Neural cell (in vitro differentiated cells): ENCODE measurements around the gene SOX5. TPM values are rescaled to one million over a fixed set of nuclear protein-coding genes. Genes with fewer than 3 reads are reported as not detected.

Experiments used
- H2AFZ ChIP-seq: fragments of 200-600, 300-800 bp; sonication (generic), shearing (Covaris generic); 2 replicates; pipeline ENCODE4 v1.6.0; 2014; ENCODE audit warnings: low read depth, mild to moderate bottlenecking, antibody characterized with exemption, low read length, moderate library complexity
- H3F3A ChIP-seq: fragments of 200-600 bp; shearing (Covaris generic); 2 replicates; pipeline ENCODE4 v1.6.1; 2016; ENCODE audit warnings: mild to moderate bottlenecking, moderate library complexity, mixed read lengths, antibody characterized with exemption, low read length; ENCODE audit not compliant: insufficient read depth, poor library complexity, severe bottlenecking
- H3K27ac ChIP-seq: fragments of 200-600, 300-800 bp; sonication (generic), shearing (Covaris generic); 2 replicates; pipeline ENCODE4 v1.5.1; 2014; ENCODE audit warnings: mild to moderate bottlenecking, low read length, moderate library complexity
- H3K27me3 ChIP-seq: fragments of 300-800, 200-600 bp; sonication (generic), shearing (Covaris generic); 2 replicates; pipeline ENCODE4 v1.6.0; 2014; ENCODE audit warnings: mild to moderate bottlenecking, low read depth, low read length, moderate library complexity; ENCODE audit not compliant: insufficient read depth
- H3K36me3 ChIP-seq: fragments of 300-800, 200-600 bp; sonication (generic), shearing (Covaris generic); 2 replicates; pipeline ENCODE4 v1.5.1; 2014; ENCODE audit warnings: mild to moderate bottlenecking, antibody characterized with exemption, low read length, moderate library complexity; ENCODE audit not compliant: insufficient read depth
- H3K4me2 ChIP-seq: fragments of 300-800, 200-600 bp; sonication (generic), shearing (Covaris generic); 2 replicates; pipeline ENCODE4 v1.6.0; 2014; ENCODE audit warnings: mild to moderate bottlenecking, low read length
- H3K4me3 ChIP-seq: fragments of 300-800, 200-600 bp; sonication (generic), shearing (Covaris generic); 2 replicates; pipeline ENCODE4 v1.5.1; 2014; ENCODE audit warnings: mild to moderate bottlenecking, low read length, moderate library complexity
- H3K79me2 ChIP-seq: fragments of 200-600 bp; shearing (Covaris generic); replicated peaks from 2 replicates; pipeline ENCODE4 v1.6.0; 2014; ENCODE audit warnings: mild to moderate bottlenecking, low read length, moderate library complexity; ENCODE audit not compliant: insufficient read depth
- H3K9ac ChIP-seq: fragments of 300-800, 200-600 bp; sonication (generic), shearing (Covaris generic); 2 replicates; pipeline ENCODE4 v1.6.1; 2016; ENCODE audit warnings: mild to moderate bottlenecking, low read length, mixed read lengths
- H3K9me2 ChIP-seq: fragments of 200-600 bp; shearing (Covaris generic); 2 replicates; pipeline ENCODE4 v1.6.1; 2016; ENCODE audit warnings: mild to moderate bottlenecking, low read length, mixed read lengths; ENCODE audit not compliant: insufficient read depth
- H3K9me3 ChIP-seq: fragments of 200-600, 300-800 bp; sonication (generic), shearing (Covaris generic); 2 replicates; pipeline ENCODE4 v1.6.1; 2016; ENCODE audit warnings: mild to moderate bottlenecking, mixed run types, low read length, moderate library complexity, mixed read lengths
- H4K20me1 ChIP-seq: fragments of 200-600 bp; shearing (Covaris generic); 2 replicates; pipeline ENCODE4 v1.6.1; 2016; ENCODE audit warnings: mild to moderate bottlenecking, mixed run types; ENCODE audit not compliant: insufficient read depth
- EP300 ChIP-seq: fragments of 450-650 bp; conservative IDR thresholded peaks from 2 replicates; pipeline ENCODE4 v1.6.1; 2014; ENCODE audit warnings: antibody characterized with exemption, mild to moderate bottlenecking, moderate library complexity; ENCODE audit not compliant: poor library complexity, severe bottlenecking
- EZH2 ChIP-seq: fragments of 200-600, 300-800 bp; shearing (Covaris generic), sonication (generic); IDR thresholded peaks from 2 replicates; pipeline ENCODE4 v1.6.1; 2014; ENCODE audit warnings: antibody characterized with exemption, low read length, borderline replicate concordance, mild to moderate bottlenecking; ENCODE audit not compliant: insufficient read depth, poor library complexity, severe bottlenecking
- MXI1 ChIP-seq: fragments of 450-650 bp; conservative IDR thresholded peaks from 2 replicates; pipeline ENCODE4 v1.6.1; 2014; ENCODE audit warnings: antibody characterized with exemption, mild to moderate bottlenecking; ENCODE audit not compliant: poor library complexity, severe bottlenecking
- POLR2AphosphoS5 ChIP-seq: IDR thresholded peaks from 2 replicates; pipeline ENCODE4 v1.6.1; 2012
- RAD21 ChIP-seq: fragments of 450-650 bp; conservative IDR thresholded peaks from 2 replicates; pipeline ENCODE4 v1.6.1; 2014; ENCODE audit warnings: antibody characterized with exemption, mild to moderate bottlenecking, moderate library complexity
- SMC3 ChIP-seq: fragments of 450-650 bp; conservative IDR thresholded peaks from 2 replicates; pipeline ENCODE4 v1.6.1; 2014; ENCODE audit warnings: antibody characterized with exemption, mild to moderate bottlenecking, moderate library complexity; ENCODE audit not compliant: poor library complexity
- TAF1 ChIP-seq: IDR thresholded peaks from 2 replicates; pipeline ENCODE4 v1.6.1; 2012; ENCODE audit warnings: low read depth
- polyA plus RNA-seq: library from polyadenylated mRNA; depleted of rRNA; stranded (reverse); fragments of >200 nt; gene quantifications from 2 replicates; pipeline ENCODE4 v1.2.3, GENCODE V29; 2014
- TF ChIP-seq, protein P1 (sequence below): IDR thresholded peaks from 2 replicates; pipeline ENCODE4 v1.6.1; 2012; ENCODE audit warnings: borderline replicate concordance
- TF ChIP-seq, protein P2 (sequence below): fragments of 450-650 bp; IDR thresholded peaks from 2 replicates; pipeline ENCODE4 v1.5.1; 2014; ENCODE audit warnings: antibody characterized with exemption, mild to moderate bottlenecking, moderate library complexity; ENCODE audit not compliant: poor library complexity, severe bottlenecking

SOX5 gene
- polyA plus RNA-seq, 1 donor from 2014 or later: 1.8 TPM

DNA sequence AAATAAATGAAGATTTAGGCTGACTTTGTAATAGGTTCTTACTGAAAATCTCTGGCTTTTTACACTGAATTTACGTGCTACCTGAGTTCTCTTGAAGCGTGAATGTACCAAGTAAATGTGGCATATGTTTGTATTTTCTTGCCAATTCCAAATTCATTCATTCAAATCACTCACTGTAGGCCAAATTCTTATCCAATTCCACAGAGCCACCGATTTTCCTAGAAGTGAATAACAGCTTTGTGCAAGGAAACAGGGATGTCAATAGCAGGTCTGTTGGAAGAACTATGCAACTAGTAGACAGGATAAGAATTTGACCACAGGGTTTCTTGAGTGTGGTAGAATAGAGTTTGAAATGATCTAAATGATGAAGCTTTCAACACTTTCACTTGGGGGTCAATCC is 86.8 kb downstream of the SOX5 start:
- Histone ChIP-seq H2AFZ (no peak overlapping the region), H4K20me1 (no peaks in the 10 kb centered on the region), H3K9ac (no peak overlapping the region), H3K27me3 (no peaks in the 10 kb centered on the region), H3K4me2 (no peak overlapping the region), H3K9me2 (no peaks in the 10 kb centered on the region), H3F3A (no peaks in the 10 kb centered on the region), H3K27ac (no peak overlapping the region), H3K36me3 (no peaks in the 10 kb centered on the region), H3K4me3 (no peak overlapping the region), H3K79me2 (no peaks in the 10 kb centered on the region), H3K9me3 (no peaks in the 10 kb centered on the region)
- no peak for TF ChIP-seq MXI1
- no peak for TF ChIP-seq SMC3
- no peak for TF ChIP-seq EP300
- TF ChIP-seq POLR2AphosphoS5: no peak
- no peak for TF ChIP-seq EZH2
- TF ChIP-seq, protein P1, sequence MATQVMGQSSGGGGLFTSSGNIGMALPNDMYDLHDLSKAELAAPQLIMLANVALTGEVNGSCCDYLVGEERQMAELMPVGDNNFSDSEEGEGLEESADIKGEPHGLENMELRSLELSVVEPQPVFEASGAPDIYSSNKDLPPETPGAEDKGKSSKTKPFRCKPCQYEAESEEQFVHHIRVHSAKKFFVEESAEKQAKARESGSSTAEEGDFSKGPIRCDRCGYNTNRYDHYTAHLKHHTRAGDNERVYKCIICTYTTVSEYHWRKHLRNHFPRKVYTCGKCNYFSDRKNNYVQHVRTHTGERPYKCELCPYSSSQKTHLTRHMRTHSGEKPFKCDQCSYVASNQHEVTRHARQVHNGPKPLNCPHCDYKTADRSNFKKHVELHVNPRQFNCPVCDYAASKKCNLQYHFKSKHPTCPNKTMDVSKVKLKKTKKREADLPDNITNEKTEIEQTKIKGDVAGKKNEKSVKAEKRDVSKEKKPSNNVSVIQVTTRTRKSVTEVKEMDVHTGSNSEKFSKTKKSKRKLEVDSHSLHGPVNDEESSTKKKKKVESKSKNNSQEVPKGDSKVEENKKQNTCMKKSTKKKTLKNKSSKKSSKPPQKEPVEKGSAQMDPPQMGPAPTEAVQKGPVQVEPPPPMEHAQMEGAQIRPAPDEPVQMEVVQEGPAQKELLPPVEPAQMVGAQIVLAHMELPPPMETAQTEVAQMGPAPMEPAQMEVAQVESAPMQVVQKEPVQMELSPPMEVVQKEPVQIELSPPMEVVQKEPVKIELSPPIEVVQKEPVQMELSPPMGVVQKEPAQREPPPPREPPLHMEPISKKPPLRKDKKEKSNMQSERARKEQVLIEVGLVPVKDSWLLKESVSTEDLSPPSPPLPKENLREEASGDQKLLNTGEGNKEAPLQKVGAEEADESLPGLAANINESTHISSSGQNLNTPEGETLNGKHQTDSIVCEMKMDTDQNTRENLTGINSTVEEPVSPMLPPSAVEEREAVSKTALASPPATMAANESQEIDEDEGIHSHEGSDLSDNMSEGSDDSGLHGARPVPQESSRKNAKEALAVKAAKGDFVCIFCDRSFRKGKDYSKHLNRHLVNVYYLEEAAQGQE: no peak
- no peak for TF ChIP-seq TAF1

DNA sequence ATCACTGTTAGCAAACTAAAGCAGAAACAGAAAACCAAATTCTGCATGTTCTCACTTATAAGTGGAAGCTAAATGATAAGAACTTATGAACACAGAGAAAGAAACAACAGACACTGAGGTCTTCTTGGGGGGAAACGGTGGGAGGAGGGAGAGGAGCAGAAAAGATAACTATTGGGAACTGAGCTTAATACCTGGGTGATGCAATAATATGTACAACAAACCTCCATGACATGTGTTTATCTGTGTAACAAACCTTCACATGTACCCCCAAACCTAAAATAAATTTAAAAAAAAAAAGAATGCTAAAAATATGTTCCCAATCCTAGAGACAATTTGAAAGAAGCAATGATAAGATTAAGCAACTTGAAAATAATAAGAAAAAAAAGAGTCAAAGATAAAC is 89.5 kb downstream of the SOX5 start:
- Histone ChIP-seq H3K36me3 (no peaks in the 10 kb centered on the region), H3K27ac (no peak overlapping the region), H3K4me3 (no peak overlapping the region), H3F3A (no peaks in the 10 kb centered on the region), H3K27me3 (no peaks in the 10 kb centered on the region), H4K20me1 (no peaks in the 10 kb centered on the region), H3K4me2 (no peak overlapping the region), H3K9ac (no peak overlapping the region), H3K9me2 (no peaks in the 10 kb centered on the region), H2AFZ (no peak overlapping the region), H3K9me3 (no peaks in the 10 kb centered on the region), H3K79me2 (peaks cover 3% of the 10 kb centered on the region)
- TF ChIP-seq EP300: no peak
- TF ChIP-seq, protein P1: no peak
- TF ChIP-seq TAF1: no peak
- TF ChIP-seq SMC3: no peak
- no peak for TF ChIP-seq EZH2
- no peak for TF ChIP-seq RAD21
- TF ChIP-seq MXI1: no peak
- no peak for TF ChIP-seq POLR2AphosphoS5
- TF ChIP-seq, protein P2, sequence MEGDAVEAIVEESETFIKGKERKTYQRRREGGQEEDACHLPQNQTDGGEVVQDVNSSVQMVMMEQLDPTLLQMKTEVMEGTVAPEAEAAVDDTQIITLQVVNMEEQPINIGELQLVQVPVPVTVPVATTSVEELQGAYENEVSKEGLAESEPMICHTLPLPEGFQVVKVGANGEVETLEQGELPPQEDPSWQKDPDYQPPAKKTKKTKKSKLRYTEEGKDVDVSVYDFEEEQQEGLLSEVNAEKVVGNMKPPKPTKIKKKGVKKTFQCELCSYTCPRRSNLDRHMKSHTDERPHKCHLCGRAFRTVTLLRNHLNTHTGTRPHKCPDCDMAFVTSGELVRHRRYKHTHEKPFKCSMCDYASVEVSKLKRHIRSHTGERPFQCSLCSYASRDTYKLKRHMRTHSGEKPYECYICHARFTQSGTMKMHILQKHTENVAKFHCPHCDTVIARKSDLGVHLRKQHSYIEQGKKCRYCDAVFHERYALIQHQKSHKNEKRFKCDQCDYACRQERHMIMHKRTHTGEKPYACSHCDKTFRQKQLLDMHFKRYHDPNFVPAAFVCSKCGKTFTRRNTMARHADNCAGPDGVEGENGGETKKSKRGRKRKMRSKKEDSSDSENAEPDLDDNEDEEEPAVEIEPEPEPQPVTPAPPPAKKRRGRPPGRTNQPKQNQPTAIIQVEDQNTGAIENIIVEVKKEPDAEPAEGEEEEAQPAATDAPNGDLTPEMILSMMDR: no peak
